Raji (cell line): ENCODE results near the gene SH3PXD2A.

Source experiments
- POLR2A ChIP-seq: IDR thresholded peaks from 2 replicates; pipeline ENCODE4 v1.6.1; 2011; ENCODE audit warnings: low read depth, low read length, control low read depth; ENCODE audit not compliant: insufficient read depth

Gene SH3PXD2A

DNA sequence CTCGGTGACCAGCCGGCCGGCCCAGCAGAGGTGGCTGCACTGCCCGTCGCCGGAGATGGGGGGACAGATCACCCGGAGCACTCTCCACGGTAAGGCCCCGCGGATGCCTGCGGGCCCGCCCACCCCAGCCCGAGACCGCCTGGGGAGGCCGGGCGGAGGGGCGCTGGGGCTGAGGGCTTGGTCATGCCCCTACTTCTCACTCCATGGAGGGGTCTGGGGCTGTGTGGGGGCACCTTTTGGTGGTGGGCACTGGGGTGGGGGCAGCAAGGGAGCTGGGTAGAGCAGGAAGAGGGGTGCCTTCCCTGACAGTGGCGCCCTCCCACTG lies 300.1 kb downstream of the SH3PXD2A start:
- no peak for TF ChIP-seq POLR2A

- no peak for TF ChIP-seq POLR2A
Measured at GRCh38 chr10:103554488-103555324, 300.7 kb downstream of the SH3PXD2A start.

DNA sequence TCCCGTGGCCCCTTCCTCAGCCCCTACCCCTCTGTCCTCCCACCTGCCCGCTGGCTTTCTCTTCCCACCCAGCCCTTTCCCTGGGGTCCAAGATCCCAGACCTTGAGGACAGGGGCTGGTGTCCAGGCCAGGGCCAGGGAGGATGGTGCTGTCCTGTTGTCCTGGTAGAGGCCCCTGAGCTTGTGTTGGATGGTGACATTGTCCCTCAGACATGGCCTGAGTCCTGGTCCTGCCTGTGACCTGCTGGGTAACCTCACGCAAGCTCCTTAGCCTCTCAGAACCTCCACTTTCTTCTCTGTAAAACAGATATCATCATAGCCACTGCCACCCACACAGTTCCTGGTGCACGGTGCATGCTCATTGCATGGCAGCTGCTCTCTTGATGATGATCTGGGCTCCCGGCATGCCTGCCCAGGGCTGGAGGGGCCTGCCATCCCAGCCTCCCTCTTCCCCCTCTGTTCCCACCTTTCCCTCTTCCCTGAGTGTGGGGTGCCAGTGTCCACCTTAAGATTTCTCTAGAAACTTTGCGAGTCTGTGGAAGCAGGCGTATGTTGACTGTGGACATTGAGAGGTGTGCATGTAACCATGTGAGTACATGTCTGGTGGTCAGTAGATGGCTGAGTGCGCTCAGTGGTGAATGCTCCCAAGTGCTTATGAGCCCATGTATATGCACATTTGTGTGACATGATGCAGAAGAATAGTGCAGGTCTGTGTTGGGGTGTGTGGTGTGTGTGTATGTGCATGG lies 301.5 kb downstream of the SH3PXD2A start:
- no peak for TF ChIP-seq POLR2A

GRCh38 chr10:103552856-103553742 lies 302.3 kb downstream of the SH3PXD2A start:
- no peak for TF ChIP-seq POLR2A

DNA sequence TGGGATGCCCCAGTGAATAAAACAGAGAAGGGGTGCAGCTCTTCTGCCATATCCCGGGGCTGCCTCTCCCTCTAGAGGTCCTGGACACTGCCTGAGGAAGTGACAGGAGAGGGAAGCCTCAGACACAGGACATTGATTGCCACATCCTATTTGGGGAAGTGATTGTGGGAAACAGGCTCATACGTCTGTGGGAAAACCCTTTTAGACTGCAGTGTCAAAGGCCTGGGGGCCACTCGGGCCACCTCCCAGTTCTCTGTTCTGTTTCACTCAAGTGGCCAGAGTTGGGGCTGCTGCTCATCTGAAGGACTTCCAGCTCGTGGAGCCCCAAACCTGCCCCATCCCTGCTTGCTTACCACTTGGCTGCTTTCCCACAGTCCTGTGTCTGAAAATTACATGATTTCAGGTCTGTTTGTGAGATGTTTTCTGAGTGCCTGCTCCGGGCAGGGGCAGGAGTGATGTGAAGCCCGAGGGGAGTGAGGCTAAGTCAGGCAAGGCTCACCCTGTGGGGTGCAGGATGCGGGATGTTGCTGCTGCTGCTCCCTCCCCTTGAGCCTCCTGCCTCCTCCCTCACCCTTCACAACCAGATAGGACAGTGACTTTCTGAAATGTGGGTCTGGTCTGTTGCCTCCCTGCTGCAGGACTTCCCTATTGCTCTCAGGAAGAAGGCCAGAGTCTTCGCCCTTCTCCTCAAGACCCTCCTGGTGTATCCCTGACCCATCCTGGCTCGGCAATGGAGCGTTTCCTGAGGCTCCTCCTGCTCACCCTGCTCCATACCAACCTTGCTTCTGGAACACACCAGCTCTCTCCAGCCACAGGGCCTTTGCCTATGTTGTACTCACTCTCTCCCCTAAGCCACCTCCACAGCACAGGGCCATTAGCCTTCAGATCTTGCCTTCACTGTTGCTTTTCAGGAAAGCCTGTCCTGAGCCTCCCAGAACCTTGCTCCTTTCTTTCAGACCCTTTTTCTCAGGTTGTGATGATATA lies 303.5 kb downstream of the SH3PXD2A start:
- no peak for TF ChIP-seq POLR2A

DNA sequence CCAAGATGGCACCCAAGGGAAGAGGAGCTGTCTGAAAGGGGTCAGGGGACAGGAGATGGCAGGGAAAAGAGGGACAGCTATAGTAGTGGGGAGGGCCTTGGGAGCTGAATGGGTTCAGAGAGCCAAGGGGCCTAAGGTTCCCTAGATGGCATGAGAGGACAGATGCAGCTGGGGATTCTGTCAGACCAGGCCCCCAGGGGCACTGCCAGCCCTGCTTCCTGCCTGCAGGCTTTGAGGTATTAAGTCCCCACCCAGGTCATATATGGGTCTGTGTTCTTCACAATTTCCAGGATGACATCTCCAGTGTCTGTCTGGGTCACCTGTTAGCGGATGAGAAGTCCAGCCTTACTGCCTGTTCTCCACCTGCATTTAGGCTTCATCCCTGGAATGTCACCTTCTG lies 305.1 kb downstream of the SH3PXD2A start:
- TF ChIP-seq POLR2A: no peak

DNA sequence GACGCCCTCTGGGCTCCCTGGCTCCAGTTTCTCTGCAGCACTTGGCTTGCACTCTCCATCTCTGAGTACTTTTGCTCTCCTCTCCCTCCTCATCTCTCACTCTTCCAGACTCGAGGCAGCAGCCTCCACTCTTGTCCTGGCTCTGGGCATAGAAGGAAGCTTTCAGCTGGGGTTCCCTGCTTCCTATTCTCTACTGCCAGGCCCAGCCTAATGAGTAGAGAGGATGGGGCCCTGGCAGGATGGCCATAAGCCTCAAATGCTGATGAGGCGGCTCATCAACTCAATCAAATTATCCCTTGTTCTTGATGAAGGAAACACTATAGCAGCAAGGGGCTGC lies 306.1 kb downstream of the SH3PXD2A start:
- TF ChIP-seq POLR2A: no peak

DNA sequence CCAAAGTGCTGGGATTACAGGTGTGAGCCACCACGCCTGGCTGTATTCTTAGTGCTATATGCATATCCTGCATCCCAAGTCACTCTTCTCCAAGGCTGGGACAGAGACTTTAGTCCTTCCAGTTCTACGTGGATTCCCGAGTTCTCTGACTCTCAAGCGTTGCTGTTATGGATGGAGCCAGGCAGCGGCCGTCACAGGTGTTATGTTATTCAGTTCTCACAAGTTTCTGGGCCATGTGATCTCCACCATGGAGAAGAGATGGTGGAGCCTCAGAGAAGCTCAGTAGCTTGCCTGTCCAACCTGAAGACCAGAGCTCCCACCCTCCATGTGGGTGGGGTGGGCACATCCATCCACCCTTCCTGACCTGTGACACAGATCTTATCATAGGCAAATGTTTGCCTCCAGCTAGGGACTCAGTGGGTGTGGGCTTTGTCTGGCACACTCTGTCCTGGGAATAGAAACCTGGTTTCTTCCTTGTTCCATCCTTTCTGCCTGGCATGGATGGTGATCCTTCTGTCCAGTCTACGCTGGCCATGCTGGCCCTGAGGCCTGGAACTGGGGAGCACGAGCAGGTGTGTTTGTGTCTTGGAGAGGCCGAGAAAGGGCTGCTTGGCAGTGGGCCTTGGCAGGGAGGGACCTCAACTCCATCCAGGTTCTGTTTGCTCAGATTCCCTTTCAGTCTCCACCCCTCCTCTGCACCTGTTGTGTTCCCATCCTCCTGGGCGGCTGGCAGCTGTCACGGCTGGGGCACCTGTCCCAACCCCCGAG lies 306.6 kb downstream of the SH3PXD2A start:
- no peak for TF ChIP-seq POLR2A

DNA sequence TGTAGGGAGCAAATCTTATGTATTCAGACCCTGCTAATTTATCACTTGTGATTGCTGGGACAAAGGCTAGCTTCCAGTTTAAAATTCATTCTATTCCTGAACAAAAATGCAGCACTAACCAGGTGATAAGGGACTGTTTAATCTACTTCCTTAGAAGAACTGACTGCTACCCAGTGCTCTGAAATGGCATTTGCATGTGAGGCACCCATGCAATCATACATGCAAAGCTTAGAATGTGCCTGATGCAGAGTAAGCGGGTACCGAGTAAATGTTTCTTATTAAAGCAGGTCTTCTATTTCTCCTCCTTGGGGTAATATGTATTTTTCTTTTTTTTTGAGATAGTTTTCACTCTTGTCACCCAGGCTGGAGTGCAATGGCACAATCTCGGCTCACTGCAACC lies 307.4 kb downstream of the SH3PXD2A start:
- TF ChIP-seq POLR2A: peak; percentile 31; the same call in 1 of the 2 replicates

DNA sequence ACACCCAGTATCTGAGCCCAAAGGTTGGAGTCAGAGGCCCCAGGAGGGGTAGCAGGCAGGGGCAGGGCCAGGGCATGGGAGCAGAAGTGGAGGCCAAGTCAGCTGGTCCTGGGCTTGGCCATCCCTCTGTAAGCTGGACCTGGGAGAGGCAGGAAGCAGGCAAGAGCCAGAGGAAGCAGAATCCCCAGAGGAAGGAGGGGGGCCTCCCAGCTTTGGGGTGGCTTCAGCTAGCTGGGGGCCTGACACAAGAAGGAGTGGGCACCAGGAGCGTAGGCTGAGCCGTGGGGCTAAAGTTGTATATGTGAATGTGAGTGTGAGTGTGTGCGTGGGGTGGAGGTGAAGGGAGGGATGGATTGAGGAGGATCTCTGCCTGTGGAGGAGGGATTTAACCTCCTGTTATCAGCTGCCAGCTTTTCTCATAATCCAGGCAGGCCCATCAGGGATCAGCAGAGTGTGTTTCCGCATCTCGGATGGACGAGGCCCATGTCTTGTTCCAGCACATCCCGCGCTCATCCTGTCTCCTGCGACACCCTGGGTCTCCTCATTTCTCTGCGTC lies 307.9 kb downstream of the SH3PXD2A start:
- no peak for TF ChIP-seq POLR2A

GRCh38 chr10:103546401-103546800 lies 309.0 kb downstream of the SH3PXD2A start:
- no peak for TF ChIP-seq POLR2A

GRCh38 chr10:103545771-103546281 lies 309.6 kb downstream of the SH3PXD2A start:
- TF ChIP-seq POLR2A: no peak

DNA sequence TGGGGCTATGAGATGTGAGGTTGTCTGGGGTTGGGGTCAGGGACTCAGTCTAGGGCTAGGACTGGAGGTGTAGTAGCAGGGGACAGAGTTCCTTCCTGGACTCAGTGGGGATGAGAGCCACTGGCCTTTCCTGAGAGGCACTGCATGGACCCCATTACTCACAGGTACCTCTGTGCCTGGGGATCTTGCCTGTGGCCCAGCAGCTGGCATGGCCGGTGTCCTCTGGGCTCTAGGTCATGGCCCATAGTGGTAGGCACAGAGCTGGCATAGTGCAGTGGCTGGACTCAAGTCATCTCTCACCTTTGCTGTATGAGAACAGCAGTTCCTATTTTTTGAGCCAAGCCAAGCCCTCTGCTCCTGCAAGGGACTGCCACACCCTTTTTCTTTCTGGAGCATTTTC lies 310.0 kb downstream of the SH3PXD2A start:
- TF ChIP-seq POLR2A: no peak
